ENCODE data around the gene PIK3CA.
"Not testable (repeated sequence)": the region's sequence is repeated elsewhere in the genome, so short reads cannot be mapped to it uniquely, and the experiment has no call there.

Gene PIK3CA

GRCh38 chr3:179218213-179218612 lies 70.1 kb downstream of the PIK3CA start:
- not testable (repeated sequence) for H3K4me3 ChIP-seq (ENCODE audit: low read depth in 1 of 2, low read length in 2 of 2); H3K27ac ChIP-seq (ENCODE audit: low read length); H3K9ac ChIP-seq (ENCODE audit: low read depth, low read length); H3K27me3 ChIP-seq (ENCODE audit: insufficient read depth, low read length, poor library complexity); H3K4me2 ChIP-seq (ENCODE audit: insufficient read depth, low read length); H4K20me1 ChIP-seq (ENCODE audit: insufficient read depth, low read length); H3K4me1 ChIP-seq (ENCODE audit: insufficient read depth, low read length); H3K9me3 ChIP-seq (ENCODE audit: insufficient read depth, low read length, severe bottlenecking); H2AFZ ChIP-seq (ENCODE audit: low read depth, low read length); ATAC-seq (ENCODE audit: insufficient read depth, low read depth); H3K79me2 ChIP-seq (ENCODE audit: insufficient read depth, low read length); DNase-seq
- peaks cover 31% of the 10 kb centered on the region for H3K36me3 ChIP-seq (ENCODE audit: insufficient read depth, low read length)

GRCh38 chr3:179223548-179223947 lies 75.4 kb downstream of the PIK3CA start:
- H3K4me3 ChIP-seq (ENCODE audit: low read depth in 1 of 2, low read length in 2 of 2) = no peak overlapping the region
- TF ChIP-seq CTCF (IDR thresholded peaks at IDR 0.05; ENCODE audit: borderline replicate concordance, extremely low read depth, low read length, poor library complexity, severe bottlenecking) (no peak), EZH2 (IDR thresholded peaks at IDR 0.05; ENCODE audit: borderline replicate concordance, low read depth, low read length, severe bottlenecking) (no peak)
- H3K27ac ChIP-seq (ENCODE audit: low read length) = no peak overlapping the region
- peaks cover 54% of the 10 kb centered on the region; the same call in 1 of the 2 replicates for H3K36me3 ChIP-seq (ENCODE audit: insufficient read depth, low read length)
- no peak overlapping the region for H3K4me2 ChIP-seq (ENCODE audit: insufficient read depth, low read length)
- no peaks in the 10 kb centered on the region for H3K27me3 ChIP-seq (ENCODE audit: insufficient read depth, low read length, poor library complexity)
- H3K79me2 ChIP-seq (ENCODE audit: insufficient read depth, low read length) = no peaks in the 10 kb centered on the region
- ATAC-seq (ENCODE audit: insufficient read depth, low read depth) (no peak), DNase-seq (no peak)
- H3K9me3 ChIP-seq (ENCODE audit: insufficient read depth, low read length, severe bottlenecking) = no peaks in the 10 kb centered on the region
- H3K9ac ChIP-seq (ENCODE audit: low read depth, low read length) = no peak overlapping the region
- H2AFZ ChIP-seq (ENCODE audit: low read depth, low read length) = no peak overlapping the region
- H3K4me1 ChIP-seq (ENCODE audit: insufficient read depth, low read length) = no peaks in the 10 kb centered on the region
- H4K20me1 ChIP-seq (ENCODE audit: insufficient read depth, low read length) = no peaks in the 10 kb centered on the region

- Histone ChIP-seq H3K27me3 (ENCODE audit: insufficient read depth, low read length, poor library complexity) (no peaks in the 10 kb centered on the region), H3K27ac (ENCODE audit: low read length) (no peak overlapping the region), H3K4me3 (ENCODE audit: low read depth in 1 of 2, low read length in 2 of 2) (no peak overlapping the region), H3K36me3 (ENCODE audit: insufficient read depth, low read length) (peaks cover 57% of the 10 kb centered on the region; the same call in 1 of the 2 replicates), H3K9me3 (ENCODE audit: insufficient read depth, low read length, severe bottlenecking) (no peaks in the 10 kb centered on the region), H3K4me2 (ENCODE audit: insufficient read depth, low read length) (no peak overlapping the region), H3K79me2 (ENCODE audit: insufficient read depth, low read length) (no peaks in the 10 kb centered on the region), H3K9ac (ENCODE audit: low read depth, low read length) (no peak overlapping the region), H2AFZ (ENCODE audit: low read depth, low read length) (no peak overlapping the region), H4K20me1 (ENCODE audit: insufficient read depth, low read length) (no peaks in the 10 kb centered on the region), H3K4me1 (ENCODE audit: insufficient read depth, low read length) (no peaks in the 10 kb centered on the region)
- no peak for TF ChIP-seq EZH2 (IDR thresholded peaks at IDR 0.05; ENCODE audit: borderline replicate concordance, low read depth, low read length, severe bottlenecking)
- ATAC-seq (ENCODE audit: insufficient read depth, low read depth) (no peak), DNase-seq (no peak)
Observed at GRCh38 chr3:179224584-179224983, 76.4 kb downstream of the PIK3CA start.

- no peak overlapping the region for H3K9ac ChIP-seq (ENCODE audit: low read depth, low read length)
- H3K9me3 ChIP-seq (ENCODE audit: insufficient read depth, low read length, severe bottlenecking) = no peaks in the 10 kb centered on the region
- H2AFZ ChIP-seq (ENCODE audit: low read depth, low read length) = no peak overlapping the region
- ATAC-seq (ENCODE audit: insufficient read depth, low read depth) (no peak), DNase-seq (no peak)
- H4K20me1 ChIP-seq (ENCODE audit: insufficient read depth, low read length) = no peaks in the 10 kb centered on the region
- H3K4me3 ChIP-seq (ENCODE audit: low read depth in 1 of 2, low read length in 2 of 2) = no peak overlapping the region
- H3K27ac ChIP-seq (ENCODE audit: low read length) = no peak overlapping the region
- no peaks in the 10 kb centered on the region for H3K4me1 ChIP-seq (ENCODE audit: insufficient read depth, low read length)
- no peaks in the 10 kb centered on the region for H3K27me3 ChIP-seq (ENCODE audit: insufficient read depth, low read length, poor library complexity)
- TF ChIP-seq CTCF (IDR thresholded peaks at IDR 0.05; ENCODE audit: borderline replicate concordance, extremely low read depth, low read length, poor library complexity, severe bottlenecking) = no peak
- TF ChIP-seq EZH2 (IDR thresholded peaks at IDR 0.05; ENCODE audit: borderline replicate concordance, low read depth, low read length, severe bottlenecking) = no peak
- peaks cover 66% of the 10 kb centered on the region for H3K36me3 ChIP-seq (ENCODE audit: insufficient read depth, low read length)
- no peak overlapping the region for H3K4me2 ChIP-seq (ENCODE audit: insufficient read depth, low read length)
- no peaks in the 10 kb centered on the region for H3K79me2 ChIP-seq (ENCODE audit: insufficient read depth, low read length)
Observed at GRCh38 chr3:179227349-179227748, 79.2 kb downstream of the PIK3CA start.

All from DND-41 (cell line).